A549 (cell line): ENCODE measurements around the gene CFAP97D2. TPM values are rescaled to one million over a fixed set of nuclear protein-coding genes. Genes with fewer than 3 reads are reported as not detected.
"Not testable (repeated sequence)": the region's sequence is repeated elsewhere in the genome, so short reads cannot be mapped to it uniquely, and the experiment has no call there.

Experiments
- ATAC-seq, 2 experiments: fragments of 200-7000 bp in 1 of 2; fragments of >200 bp in 1 of 2; cut with Nextera tagmentation in 1 of 2; cut with Tn5 transposase in 1 of 2; 3 replicates each; pipeline versions ENCODE4 v1.8.0 to v1.9.1; 2018 to 2020; ENCODE audit warnings: mild to moderate bottlenecking in 1 of 2, moderate library complexity in 1 of 2
- CTCF ChIA-PET: fragments of 300-600 bp; sonication (Branson Sonifier 250); formaldehyde crosslinking; extraction: SDS; loops from one replicate; lab custom pipeline; 2021; ENCODE audit warnings: antibody characterized with exemption, inconsistent platforms; lab: Yijun Ruan, JAX
- POLR2A ChIA-PET: fragments of 350-600 bp; formaldehyde crosslinking; extraction: SDS; loops from one replicate; lab custom pipeline; 2021; ENCODE audit warnings: antibody characterized with exemption, inconsistent platforms; lab: Yijun Ruan, JAX
- DNase-seq, 2 experiments: peaks; one replicate each; pipeline versions ENCODE4 v3.0.0 to v3.0.0-alpha.2; 2011 to 2016; ENCODE audit warnings: low read depth in 1 of 2, low spot score in 1 of 2
- FAIRE-seq: peaks from 2 replicates; lab custom pipeline; 2011; peaks lifted over from hg19 to GRCh38; lab: Jason Lieb, UNC
- H3K27ac ChIP-seq, 2 experiments: fragments of >200 bp; sonication (Bioruptor Twin); formaldehyde crosslinking; 3 replicates each; pipeline ENCODE4 v1.5.1; 2016 to 2017
- H3K4me1 ChIP-seq: fragments of >200 bp; sonication (Bioruptor Twin); formaldehyde crosslinking; 3 replicates; pipeline ENCODE4 v1.6.1; 2016
- H3K4me2 ChIP-seq: fragments of >200 bp; sonication (Bioruptor Twin); formaldehyde crosslinking; 3 replicates; pipeline ENCODE4 v1.6.1; 2016
- H3K4me3 ChIP-seq: fragments of >200 bp; sonication (Bioruptor Twin); formaldehyde crosslinking; 3 replicates; pipeline ENCODE4 v1.5.1; 2016
- H3K9me3 ChIP-seq: fragments of >200 bp; sonication (Bioruptor Twin); formaldehyde crosslinking; 3 replicates; pipeline ENCODE4 v1.6.1; 2016
- BHLHE40 ChIP-seq: IDR thresholded peaks from 2 replicates; pipeline ENCODE4 v1.6.1; 2012; ENCODE audit warnings: low read depth, low read length, inconsistent platforms
- CEBPB ChIP-seq, 2 experiments: fragments of >200 bp in 1 of 2; sonication (Bioruptor Twin) in 1 of 2; formaldehyde crosslinking in 1 of 2; IDR thresholded peaks; 2 replicates each; pipeline ENCODE4 v1.6.1; 2012 to 2016
- CTCF ChIP-seq: fragments of >200 bp; sonication (Bioruptor Twin); formaldehyde crosslinking; IDR thresholded peaks from 3 replicates; pipeline ENCODE4 v1.5.1; 2016
- EP300 ChIP-seq, 2 experiments: fragments of >200 bp; sonication (Bioruptor Twin); formaldehyde crosslinking; IDR thresholded peaks; 2 replicates in 1 of 2; 3 replicates in 1 of 2; pipeline ENCODE4 v1.6.1; 2016 to 2017
- FOXS1 ChIP-seq: fragments of 250-450 bp; sonication (Bioruptor Pico); IDR thresholded peaks from 2 replicates; pipeline ENCODE4 v1.5.0; 2020; ENCODE audit warnings: mild to moderate bottlenecking, moderate library complexity
- MAFK ChIP-seq: fragments of 450-650 bp; IDR thresholded peaks from 2 replicates; pipeline ENCODE4 v1.6.1; 2014; ENCODE audit not compliant: partially characterized antibody
- NR3C1 ChIP-seq: fragments of >200 bp; sonication (Bioruptor Twin); formaldehyde crosslinking; IDR thresholded peaks from 3 replicates; pipeline ENCODE4 v1.6.1; 2017
- PHF8 ChIP-seq: fragments of 200-600 bp; sonication (generic); IDR thresholded peaks from 2 replicates; pipeline ENCODE4 v1.6.1; 2016; ENCODE audit warnings: low read depth, mild to moderate bottlenecking, antibody characterized with exemption, moderate library complexity, borderline replicate concordance
- POLR2AphosphoS2 ChIP-seq: conservative IDR thresholded peaks from 2 replicates; pipeline ENCODE4 v1.6.1; 2012; ENCODE audit warnings: low read length, improper control_type of control experiment, inconsistent platforms
- RAD21 ChIP-seq, 2 experiments: fragments of >200 bp in 1 of 2; sonication (Bioruptor Twin) in 1 of 2; formaldehyde crosslinking in 1 of 2; IDR thresholded peaks in 1 of 2; conservative IDR thresholded peaks in 1 of 2; 2 replicates in 1 of 2; 3 replicates in 1 of 2; pipeline ENCODE4 v1.6.1; 2012 to 2018; ENCODE audit warnings: inconsistent platforms in 1 of 2
- RARB ChIP-seq: fragments of 250-450 bp; sonication (Bioruptor Pico); IDR thresholded peaks from 2 replicates; pipeline ENCODE4 v1.8.0; 2021; ENCODE audit warnings: mild to moderate bottlenecking, moderate library complexity
- USF2 ChIP-seq: fragments of 450-650 bp; IDR thresholded peaks from 2 replicates; pipeline ENCODE4 v1.6.1; 2014; ENCODE audit warnings: antibody characterized with exemption
- WGBS: methylation state at CpG from one replicate; pipeline ENCODE4 v1.1.6; 2017; ENCODE audit errors: missing lambda C conversion rate; 5-methylcytosine and 5-hydroxymethylcytosine counted together
- polyA plus RNA-seq, 4 experiments: library from polyadenylated mRNA; depleted of rRNA in 3 of 4; stranded (reverse); fragments of >200 nt; fragmentation: RNase III in 1 of 4; extraction: RNeasy Plus Mini Kit Qiagen cat#74134 plus additional on column Dnase treatment in 1 of 4; gene quantifications; 2 replicates in 3 of 4; 3 replicates in 1 of 4; pipeline ENCODE4 v1.2.3, GENCODE V29; 2011 to 2017

Gene CFAP97D2
- polyA plus RNA-seq, 2 of the 4 experiments (the other 2 are of a cell fraction) = not detected

GRCh38 chr13:114248011-114248410, 69.0 kb downstream of the CFAP97D2 start:
- ATAC-seq = no peak
- TF ChIP-seq CTCF (no peak), MAFK (no peak), FOXS1 (CRISPR knock-in tag) (no peak), RAD21 (conservative IDR thresholded peaks at IDR 0.05 in 1 of 2, IDR thresholded peaks at IDR 0.05 in 1 of 2) (no peak), NR3C1 (no peak), BHLHE40 (no peak), EP300 (IDR thresholded peaks at IDR 0.05) (no peak)
- Histone ChIP-seq H3K4me1 (no peaks in the 10 kb centered on the region), H3K4me2 (no peak overlapping the region), H3K9me3 (no peaks in the 10 kb centered on the region), H3K27ac (no peak overlapping the region), H3K4me3 (no peak overlapping the region)
- ChIA-PET CTCF (interaction anchor here (2.6 kb wide), 1 partner anchor 11 kb away, joined by 7 read pairs; no protein-coding TSS in a partner anchor), POLR2A (no interaction called here)
- WGBS = 81% methylated on average over 3 of the region's 3 CpGs
- FAIRE-seq = no peak
- no peak for DNase-seq

GRCh38 chr13:114249077-114249476, 70.0 kb downstream of the CFAP97D2 start:
- Histone ChIP-seq H3K4me3 (no peak overlapping the region), H3K4me1 (no peaks in the 10 kb centered on the region), H3K27ac (no peak overlapping the region), H3K4me2 (no peak overlapping the region), H3K9me3 (no peaks in the 10 kb centered on the region)
- ChIA-PET POLR2A (no interaction called here), CTCF (interaction anchor here (1.2 to 2.6 kb wide), 2 partner anchors 9 to 12 kb away, joined by 3 to 7 read pairs; no protein-coding TSS in a partner anchor)
- WGBS = 91% methylated on average over 7 of the region's 7 CpGs
- no peak for ATAC-seq
- no peak for FAIRE-seq
- TF ChIP-seq POLR2AphosphoS2 = no peak
- no peak for DNase-seq

DNA sequence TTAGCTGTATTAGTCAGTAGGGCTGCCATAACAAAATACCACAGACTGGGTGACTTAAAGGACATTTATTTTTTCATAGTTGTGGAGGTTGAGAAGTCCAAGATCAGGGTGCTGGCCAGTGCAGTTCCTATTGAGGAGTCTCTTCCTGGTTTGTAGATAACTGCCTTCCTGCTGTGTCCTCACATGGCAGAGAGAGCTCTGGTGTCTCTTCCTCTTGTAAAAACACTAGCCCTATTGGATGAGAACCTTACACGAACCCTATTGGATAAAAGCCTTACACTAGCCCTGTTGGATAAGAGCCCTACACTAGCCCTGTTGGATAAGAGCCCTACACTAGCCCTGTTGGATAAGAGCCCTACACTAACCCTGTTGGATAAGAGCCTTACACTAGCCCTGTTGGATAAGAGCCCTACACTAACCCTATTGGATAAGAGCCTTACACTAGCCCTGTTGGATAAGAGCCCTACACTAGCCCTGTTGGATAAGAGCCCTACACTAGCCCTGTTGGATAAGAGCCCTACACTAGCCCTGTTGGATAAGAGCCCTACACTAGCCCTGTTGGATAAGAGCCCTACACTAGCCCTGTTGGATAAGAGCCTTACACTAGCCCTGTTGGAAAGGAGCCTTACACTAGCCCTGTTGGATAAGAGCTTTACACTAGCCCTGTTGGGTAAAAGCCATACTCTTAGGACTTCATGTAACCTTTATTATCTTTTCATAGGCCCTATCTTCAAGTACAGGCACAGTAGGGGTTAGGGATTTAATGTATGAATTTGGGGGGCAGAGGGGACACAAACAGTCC, 72.8 kb downstream of the CFAP97D2 start:
- ChIA-PET POLR2A (interaction anchor here (0.5 kb wide), 1 partner anchor 38 kb away, joined by 3 read pairs; no protein-coding TSS in a partner anchor), CTCF (interaction anchor here (0.5 kb wide), 1 partner anchor 14 kb away, joined by 3 read pairs; no protein-coding TSS in a partner anchor)
- not testable (repeated sequence) for H3K4me3 ChIP-seq, ATAC-seq, FAIRE-seq, H3K27ac ChIP-seq, H3K4me1 ChIP-seq, H3K9me3 ChIP-seq, DNase-seq, H3K4me2 ChIP-seq
- 86% methylated on average over 1 of the region's 1 CpG for WGBS

- WGBS = 85% methylated on average over 1 of the region's 1 CpG
- ATAC-seq = no peak
- POLR2A ChIA-PET = no interaction called here
Measured at GRCh38 chr13:114256547-114256946, 77.5 kb downstream of the CFAP97D2 start.

More at GRCh38 chr13:114256547-114256946, 77.5 kb downstream of the CFAP97D2 start:
- DNase-seq = no peak
- no peak for FAIRE-seq
- Histone ChIP-seq H3K4me1 (no peaks in the 10 kb centered on the region), H3K9me3 (no peaks in the 10 kb centered on the region), H3K4me3 (no peak overlapping the region), H3K27ac (no peak overlapping the region), H3K4me2 (no peak overlapping the region)
- CTCF ChIA-PET = interaction anchor here (0.7 kb wide), 1 partner anchor 13 kb away, joined by 3 read pairs; no protein-coding TSS in a partner anchor
- TF ChIP-seq CEBPB (IDR thresholded peaks at IDR 0.05) = no peak
- no peak for TF ChIP-seq NR3C1
- no peak for TF ChIP-seq PHF8
- TF ChIP-seq RARB = no peak
- no peak for TF ChIP-seq USF2
